HG03469 (cell line): ENCODE measurements around the gene LRIG1.

Source experiments
- ATAC-seq: cut with Tn5 transposase; IDR thresholded peaks from one replicate; pipeline ENCODE4 v1.9.1; 2021; ENCODE audit warnings: mild to moderate bottlenecking, moderate library complexity, moderate number of reproducible peaks; ENCODE audit not compliant: unreplicated experiment

Gene LRIG1

DNA sequence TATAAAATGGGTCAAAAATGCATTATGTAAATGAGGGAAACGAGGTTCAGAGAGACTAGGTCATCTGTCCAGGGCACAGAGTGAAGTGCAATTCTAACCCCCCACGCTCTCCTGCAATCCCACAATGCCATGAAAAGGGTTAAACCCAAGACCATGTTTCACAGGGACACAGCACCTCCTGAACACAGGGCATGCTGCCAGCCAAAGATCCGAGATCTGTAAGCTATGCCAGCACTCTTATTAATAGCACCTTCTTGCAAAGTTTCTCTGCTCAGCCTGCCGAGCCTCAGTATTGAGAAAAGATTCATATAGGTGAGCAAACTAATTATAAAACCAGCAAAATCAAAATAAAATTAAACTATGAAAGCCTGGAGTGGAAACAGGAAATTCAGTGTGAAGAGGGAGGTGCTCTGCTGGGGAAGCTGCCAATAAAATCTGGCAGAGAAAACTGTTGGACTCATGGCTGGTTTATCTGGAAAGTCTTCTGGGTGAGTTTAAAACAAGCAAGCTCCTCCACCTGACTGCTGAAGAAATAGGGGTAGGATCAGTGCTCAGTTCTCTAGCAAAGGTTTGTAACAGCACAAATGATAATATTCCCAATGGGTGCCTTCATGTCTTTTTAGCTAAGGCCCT, 50.3 kb downstream of the LRIG1 start:
- no peak for ATAC-seq

DNA sequence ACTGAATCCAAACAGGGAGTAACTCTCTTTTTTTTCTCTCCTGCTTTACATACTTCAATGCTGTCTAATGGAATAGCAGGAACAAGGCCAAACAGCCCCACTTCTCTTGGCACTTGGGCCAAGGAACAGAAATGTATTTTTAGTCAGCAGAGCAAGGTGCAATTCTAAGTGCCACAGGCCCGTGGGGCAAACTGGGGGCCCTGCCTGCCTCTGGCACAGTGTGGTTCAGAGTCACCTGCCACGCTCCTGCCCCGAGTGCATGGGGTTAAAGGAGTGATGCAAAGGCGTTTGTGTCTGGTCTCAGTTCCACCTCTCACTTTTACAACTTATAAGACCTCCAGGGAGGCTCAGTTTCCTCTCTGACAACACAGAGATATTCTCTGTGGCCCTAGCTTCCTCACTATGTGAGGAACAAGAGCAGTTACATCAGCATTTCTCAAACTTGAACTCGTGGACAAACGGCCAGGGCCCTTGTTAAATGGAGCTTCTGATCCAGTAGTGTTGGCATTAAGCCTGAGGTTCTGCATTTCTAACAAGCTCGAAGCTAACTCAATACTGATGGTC, 51.3 kb downstream of the LRIG1 start:
- ATAC-seq = peak; percentile 60

DNA sequence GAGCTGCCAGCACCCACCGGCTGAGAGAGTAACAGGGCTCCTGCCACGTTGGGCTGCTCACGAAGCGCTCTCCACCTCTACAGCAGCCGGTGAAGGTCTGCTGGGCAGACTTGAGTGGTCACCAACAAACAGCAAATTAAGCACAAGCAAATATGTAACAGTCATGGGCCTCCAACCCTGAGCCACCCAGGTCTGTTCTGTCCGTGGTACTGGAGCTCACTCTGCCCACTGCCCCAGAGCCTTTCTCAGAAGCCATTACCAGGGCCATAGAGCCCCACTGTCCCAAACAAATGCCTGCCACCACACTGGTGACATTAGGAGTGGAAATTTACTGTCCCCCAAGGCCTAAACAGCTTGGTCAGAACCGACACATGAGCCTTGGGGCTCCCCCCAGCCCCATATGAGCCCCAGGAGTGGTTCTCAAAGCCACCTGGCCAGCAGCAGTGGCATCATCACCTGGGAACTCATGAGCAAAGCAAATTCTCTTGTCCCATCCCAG, 56.6 kb downstream of the LRIG1 start:
- ATAC-seq = no peak

DNA sequence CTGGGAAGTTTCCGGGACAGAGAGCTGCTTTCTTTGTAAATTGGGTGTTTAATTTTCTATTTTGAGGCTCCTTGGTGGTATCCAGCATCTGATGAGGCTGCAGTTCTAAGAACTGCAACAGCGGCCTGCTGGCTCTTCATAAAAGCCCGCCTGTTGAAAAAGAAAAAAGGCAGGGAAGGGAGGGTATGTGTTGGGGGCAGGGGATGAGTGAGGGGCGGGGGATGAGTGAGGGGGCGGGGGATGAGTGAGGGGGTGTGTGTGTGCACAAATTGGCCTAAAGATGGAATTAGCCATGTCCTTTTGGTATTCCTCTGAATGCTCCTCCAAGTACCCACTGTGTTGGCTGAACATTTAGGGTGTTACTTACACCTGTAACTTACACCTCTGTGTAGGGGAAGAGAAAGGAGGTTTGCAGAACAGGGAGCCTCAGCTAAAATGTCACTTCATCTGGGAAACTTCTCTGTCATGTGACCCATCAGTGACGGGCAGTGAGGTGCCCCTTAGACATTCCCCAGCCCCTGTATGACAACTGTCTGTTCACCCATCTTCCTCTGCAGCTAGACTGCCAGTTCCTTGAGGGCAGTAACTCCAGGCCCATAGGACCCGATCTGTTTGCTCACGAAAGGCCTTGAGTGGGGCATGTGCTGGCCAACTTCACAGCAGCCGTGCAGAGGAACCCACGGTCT, 57.6 kb downstream of the LRIG1 start:
- no peak for ATAC-seq

DNA sequence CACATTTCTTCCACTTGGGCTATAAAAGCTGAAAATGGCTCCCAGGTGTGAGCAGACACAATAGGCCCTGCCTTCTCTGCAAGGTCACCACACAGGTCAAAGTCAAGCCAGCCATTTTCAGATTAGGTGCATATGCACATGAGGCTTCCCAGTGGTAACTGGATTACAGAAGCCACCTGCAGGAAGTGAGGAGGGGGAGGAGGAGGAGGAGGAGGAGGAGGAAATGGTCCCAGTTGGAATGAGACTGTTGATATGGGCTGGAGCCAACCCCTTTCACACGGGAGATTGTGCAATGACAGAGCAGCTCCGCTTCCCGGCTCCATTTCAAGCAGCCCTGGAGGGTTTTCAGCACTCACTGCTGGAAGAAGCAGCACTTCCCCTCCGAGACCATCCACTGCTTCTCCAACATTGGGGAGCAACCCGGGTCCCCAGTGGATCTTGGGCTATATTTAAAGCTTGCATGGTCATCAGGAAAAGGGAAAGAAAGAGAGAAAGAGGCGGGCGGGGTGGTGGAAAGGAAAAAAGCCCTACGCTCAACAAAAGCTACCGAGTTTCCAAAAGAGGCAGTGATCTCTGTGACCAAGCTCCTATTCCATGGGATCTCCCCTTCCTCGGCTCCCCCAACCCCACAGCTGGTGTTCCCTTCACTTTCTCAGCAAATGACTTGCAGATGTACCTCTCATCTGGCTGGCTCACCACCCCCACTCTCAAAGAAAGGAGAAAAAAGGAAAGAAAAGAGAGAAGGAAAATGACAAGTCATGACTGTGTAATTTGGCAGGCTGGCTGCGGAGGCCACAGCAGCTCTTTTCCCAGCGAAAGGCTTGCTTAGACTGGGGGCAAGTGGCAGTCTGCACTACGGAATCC, 58.3 kb downstream of the LRIG1 start:
- ATAC-seq = no peak

DNA sequence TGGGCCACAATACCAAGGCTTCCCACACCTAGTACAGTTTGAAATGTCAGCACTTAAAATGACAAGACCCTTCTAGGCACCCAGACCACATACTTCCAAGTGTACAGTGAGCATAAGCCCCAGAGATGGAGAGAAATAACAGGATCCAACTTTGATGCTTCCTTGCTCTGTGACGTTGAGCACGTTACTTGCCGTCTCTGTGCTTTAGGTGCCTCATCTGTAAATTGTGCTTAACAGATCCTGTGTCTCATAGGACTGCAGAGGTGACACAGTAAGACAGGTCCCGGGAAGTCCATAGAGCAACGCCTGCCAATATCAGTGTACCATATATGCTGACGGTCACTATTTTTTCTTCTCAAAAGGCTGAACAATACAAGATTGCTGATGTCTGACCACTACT, 59.1 kb downstream of the LRIG1 start:
- no peak for ATAC-seq

DNA sequence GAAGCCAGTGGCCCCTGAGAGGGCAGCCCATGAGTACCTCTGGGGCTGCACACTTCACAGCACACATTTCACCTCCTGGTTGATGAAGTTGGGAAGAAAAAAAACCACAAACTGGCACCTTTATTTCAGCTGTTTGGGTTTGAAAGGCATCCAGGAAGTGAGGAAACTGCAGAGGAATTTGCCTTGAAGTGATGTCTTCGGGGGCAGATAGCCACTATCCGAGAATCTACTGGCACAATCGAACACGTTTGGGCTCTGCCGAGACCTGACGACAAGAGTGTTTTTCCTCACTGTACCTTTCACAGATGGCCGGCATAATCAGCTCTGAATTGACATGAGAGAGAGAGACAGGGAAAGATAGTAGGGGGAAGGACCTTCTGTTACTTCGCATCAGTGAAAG, 59.7 kb downstream of the LRIG1 start:
- ATAC-seq = no peak

DNA sequence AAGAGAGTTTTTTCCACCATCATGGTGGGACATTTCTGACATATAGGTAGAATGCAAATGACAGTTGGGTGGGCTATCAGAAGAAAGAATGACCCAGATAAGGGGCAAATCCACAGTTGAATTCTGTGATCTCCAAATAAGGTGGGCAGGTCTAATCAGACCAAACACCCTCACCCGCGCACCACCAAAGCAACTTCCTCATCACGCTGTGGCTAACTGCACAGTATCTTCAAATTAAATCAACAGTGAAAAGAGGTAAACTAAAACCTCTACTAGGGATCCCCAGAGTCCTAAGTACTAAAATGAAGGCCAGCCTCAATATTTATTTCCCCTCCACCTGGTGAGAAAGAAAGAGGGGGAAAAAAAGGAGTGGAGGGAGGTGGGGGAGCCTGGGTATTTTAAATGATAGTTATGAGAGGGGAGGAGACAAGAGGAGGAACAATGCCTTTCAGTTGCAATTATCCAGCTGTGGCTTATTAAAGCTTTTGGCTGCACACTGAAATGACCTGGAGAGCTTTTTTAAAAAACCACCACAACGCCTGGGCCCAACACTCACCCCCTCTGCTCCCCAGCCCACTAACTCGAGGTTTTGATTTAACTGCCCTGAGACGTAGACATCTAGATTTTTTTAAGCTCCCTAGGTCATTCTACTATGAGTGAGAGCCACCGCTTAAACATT, 61.0 kb downstream of the LRIG1 start:
- no peak for ATAC-seq

DNA sequence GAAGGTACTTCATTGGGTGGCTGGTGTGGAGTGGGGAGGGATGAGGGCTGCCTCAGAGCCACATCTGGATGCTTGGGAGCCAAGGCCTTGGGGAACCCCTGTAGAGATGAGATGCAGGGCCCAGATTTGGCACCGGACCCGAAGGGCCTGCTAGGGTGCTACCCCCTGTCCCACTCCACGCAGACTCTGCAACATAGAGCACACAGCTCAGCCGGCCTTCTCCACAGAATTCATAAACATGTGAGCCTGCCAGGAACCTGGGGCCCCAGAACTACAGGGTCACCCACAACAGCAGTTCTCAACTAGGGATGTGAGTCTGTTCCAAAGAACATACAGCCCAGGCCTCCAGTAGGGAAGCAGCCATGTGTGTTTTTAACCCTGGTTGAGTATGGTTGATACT, 62.8 kb downstream of the LRIG1 start:
- no peak for ATAC-seq

DNA sequence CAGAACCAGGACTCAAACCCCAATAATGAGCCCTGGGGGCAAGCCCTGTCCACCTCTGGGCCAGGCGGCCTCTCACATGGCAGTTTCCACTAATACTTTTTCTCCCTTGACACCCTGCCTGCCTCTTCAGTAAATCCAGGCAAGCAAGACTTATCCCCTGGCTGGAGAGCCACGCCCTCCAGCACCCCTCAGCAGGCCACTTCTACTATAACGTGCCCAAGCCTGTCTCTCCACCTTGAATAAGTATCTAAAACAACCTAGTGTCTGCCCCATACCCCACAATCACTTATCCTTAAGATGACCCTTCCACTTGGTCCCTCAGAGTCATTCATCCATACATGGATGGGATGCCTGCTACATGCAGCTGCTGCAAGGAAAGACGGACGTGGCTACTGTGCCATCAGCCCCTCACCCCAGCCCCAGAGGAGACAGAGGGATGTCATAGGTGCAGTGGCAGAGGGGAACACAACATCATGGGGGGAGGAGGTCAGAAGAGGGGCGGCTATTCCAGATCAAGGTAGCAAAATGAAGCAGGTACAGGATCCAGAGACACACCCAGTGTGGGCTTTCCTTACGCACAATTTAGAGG, 63.4 kb downstream of the LRIG1 start:
- ATAC-seq = no peak

DNA sequence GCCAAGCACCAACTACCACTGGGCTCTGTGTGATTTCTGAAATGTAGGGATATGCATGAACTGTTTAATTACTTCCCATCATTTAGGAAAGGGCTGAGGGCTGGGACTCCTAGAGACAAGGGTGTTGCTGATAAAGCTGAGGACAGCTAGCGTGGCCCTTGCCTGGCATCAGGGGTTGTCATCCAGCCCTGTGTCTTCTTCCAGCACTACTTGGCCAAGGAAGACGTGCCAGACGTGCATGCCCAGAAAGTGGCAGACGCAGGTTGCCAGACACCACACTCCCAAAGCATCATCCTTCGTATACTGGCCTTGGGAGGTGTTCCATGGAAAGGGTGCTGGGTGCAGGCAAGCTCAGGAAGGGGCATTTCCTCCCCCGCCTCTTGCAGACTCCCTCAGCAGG, 64.8 kb downstream of the LRIG1 start:
- no peak for ATAC-seq

DNA sequence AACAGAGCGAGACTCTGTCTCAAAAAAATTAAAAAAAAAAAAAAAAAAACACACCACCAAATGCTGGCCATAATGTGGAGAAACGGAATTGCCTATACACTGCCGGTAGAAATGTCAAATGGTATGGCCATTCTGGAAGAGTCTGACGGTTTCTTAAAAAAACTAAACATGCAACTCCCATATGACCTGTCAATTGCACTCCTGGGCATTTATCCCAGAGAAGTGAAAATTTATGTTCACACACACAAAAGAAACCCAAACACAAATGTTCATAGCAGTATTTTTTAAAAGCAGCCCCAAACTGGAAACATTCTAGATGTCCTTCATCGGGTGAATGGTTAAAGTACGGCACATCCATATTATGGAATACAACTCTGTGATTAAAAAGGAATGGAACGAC, 66.1 kb downstream of the LRIG1 start:
- no peak for ATAC-seq

DNA sequence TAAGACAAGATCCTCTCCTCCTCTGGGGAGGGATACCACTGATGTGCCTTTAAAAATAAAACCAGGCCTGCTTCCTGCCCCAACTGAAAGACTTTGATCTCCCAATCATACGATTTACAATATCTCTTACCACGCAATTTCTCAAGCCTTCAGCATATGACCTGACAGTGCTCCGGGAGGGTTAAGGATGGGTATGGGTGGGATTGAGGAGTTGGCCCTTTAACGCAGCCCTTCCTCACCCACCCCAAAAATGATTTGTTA, 67.4 kb downstream of the LRIG1 start:
- no peak for ATAC-seq

DNA sequence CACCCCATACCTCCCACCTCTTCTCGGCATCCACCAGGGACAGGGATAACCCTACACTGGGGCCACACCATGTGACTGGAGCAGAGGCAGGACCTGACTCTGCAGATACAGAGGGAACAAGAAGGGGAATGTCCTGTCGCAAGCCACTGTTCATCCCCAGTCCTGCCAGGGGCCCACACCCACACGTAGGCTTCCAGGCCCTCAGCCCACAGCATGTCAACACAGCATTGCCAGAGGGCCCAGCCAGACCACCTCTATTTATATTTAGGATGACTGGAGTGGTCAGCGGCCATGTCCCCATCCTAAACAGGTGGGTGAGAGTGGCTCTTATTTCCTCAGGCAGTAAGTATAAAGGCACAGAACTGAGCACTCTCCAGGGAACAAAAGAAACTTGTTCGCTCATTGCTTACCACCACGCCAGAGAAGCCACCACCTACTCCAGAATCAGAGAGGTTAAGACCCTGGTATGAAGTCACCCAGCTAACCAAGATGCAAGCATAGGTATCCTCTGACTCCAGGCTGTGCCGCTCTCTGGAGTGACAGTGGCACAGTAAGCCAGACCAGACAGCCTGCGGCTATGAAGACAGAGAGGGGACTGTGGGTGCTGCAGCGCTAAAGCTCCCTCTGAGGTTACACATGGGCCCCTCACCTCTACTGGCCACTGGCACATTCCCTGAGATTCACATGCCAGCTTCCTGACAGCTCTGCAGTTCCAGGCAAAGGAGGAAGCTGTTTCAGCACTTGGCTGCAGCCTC, 67.9 kb downstream of the LRIG1 start:
- ATAC-seq = no peak

DNA sequence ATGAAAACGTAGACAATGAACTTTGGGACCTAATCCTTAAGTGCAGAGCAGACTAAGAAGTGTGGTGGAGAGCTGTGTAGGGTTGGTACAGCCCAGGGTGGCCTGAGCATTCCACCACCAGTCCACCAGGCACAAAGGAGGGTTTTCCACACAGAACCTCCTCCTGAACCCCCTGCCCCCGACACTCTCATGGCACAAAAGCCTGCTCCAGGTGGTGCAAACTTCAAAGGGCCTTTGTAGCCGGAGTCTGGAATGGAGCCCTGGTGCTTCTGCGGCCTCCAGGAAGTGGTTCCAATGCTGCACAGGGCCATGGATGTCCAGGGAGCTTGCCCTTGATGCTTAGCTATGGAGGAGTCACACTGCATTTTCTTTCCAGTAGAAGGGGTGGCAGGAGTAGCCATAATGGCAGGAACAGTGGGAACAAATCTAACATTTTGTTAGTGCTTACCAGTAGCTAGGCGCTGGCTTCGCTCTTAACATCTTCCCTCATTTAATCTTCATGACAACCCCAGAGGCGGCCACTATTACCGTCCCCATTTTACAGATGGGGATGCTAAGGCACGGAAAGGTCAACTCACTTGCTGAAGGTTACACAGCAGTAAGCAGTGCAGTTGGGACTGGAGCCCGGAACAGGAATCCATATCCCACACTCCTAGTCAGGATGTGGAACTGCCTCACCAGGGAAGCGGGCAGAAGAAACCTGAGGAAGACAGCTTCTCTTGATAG, 68.6 kb downstream of the LRIG1 start:
- ATAC-seq = no peak

DNA sequence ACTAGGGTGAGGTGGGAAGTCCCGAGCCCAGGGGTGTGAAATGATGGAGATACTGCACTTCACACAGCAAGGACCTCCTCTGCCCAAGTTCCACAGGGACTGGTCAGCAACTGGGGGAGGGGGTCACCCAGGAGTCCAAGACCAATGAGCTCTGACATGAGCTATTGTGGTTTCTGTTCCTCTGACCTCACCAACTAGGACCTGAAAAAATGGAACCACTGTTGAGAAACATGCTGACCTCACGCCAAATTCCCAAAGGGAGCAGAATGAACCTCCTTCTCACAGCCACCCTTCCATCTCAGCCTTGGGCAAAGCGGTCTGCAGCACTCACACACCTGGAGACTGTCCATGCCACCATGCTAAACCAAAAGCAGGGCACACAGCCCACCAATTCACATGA, 69.3 kb downstream of the LRIG1 start:
- no peak for ATAC-seq

DNA sequence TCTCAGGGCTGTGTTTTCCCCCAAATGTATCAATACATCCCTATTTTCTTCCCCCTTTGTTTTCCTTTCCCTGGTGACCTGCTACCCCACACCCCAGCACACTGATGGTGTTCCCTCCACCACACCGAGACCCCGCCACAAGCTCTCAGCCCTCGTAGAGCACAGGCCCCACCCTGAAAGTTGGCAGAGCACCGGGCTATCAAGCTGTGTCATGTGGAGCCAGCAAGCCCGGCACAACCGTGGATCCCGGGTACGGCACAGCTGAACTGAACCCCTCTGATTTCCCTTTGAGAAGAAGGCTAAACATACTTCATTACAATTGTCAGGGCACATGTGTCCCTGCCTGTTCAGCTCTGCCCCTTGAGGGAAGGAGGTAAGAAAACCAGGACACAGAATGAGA, 69.9 kb downstream of the LRIG1 start:
- no peak for ATAC-seq

DNA sequence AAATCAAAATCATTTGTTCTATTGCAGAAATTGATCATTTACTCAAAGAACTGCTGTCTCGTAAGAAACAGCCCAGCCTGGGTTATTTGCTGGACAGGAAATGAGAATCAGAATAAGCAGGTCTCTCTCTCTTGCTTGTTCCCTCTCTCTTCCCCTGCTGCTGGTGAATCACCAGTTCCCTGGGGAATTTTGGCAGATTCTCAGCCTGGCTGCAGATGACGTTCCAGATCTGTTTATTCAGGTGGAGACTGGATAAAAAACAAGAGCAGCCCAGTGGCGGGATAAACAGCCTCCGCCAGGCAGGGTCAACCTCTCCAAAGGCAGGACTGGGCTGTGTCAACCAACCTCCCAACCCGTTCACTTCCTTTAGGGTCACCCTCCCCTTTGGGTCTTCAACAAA, 72.1 kb downstream of the LRIG1 start:
- no peak for ATAC-seq

DNA sequence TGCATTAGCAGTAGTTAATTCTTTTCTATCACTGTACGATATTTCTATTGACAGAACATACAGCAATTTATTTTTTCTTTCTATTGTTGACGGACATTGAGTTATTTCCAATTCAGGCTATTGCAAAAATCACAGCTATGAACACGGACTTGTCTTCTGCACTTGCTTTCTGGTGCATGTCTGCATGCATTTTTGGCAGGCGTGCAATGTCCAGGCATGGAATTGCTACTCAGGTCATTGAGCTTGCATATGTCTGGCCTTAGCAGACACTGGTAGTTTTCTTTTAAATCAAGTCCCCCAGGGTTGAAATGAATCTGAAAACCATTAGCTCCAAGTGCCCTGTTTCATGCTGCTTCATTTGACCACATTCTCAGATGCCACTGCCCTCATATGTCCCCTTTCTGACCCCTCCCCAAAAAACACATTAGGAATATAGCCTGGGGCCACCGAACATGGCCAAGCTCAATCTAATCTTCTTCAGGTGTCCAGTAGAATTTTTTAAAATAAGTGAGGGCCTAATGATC, 72.8 kb downstream of the LRIG1 start:
- ATAC-seq = no peak
